ENCODE measurements around the gene COX6A2. TPM values are rescaled to one million over a fixed set of nuclear protein-coding genes. Genes with fewer than 3 reads are reported as not detected.

Gene COX6A2
- total and polyA plus RNA-seq, 7 experiments from 2014 or later, result not detected

DNA sequence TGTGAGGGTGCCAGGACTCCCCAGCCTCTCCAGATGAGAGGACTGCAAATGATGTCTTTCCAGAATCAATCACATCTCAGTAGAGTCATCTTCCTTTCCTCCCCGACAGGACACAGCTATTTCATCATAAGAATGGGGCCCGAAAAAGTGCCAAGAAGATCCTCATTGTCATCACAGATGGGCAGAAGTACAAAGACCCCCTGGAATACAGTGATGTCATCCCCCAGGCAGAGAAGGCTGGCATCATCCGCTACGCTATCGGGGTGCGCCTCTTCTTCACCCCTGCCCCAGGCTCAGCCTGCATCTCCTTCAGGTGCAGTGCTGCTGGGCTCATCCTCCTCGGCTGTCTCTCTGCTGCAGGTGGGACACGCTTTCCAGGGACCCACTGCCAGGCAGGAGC lies 20.8 kb downstream of the COX6A2 start:
- no peaks in the 10 kb centered on the region for H3K9me3 ChIP-seq (ENCODE audit: control insufficient read depth in 2 of 3, low read length in 3 of 3)
- CTCF ChIA-PET, result no interaction called here
- no peak for DNase-seq
- intact Hi-C loops (cut with micrococcal nuclease), result no loop called here
- Mint-ChIP-seq H3K36me3 (no peaks in the 10 kb centered on the region), H3K4me1 (peaks cover 0 to 8% (median 0%) of the 10 kb centered on the region in 7 donors), H3K27me3 (peaks cover 0 to 12% (median 0%) of the 10 kb centered on the region in 5 donors), H3K27ac (no peak overlapping the region), H3K4me3 (no peak overlapping the region), H3K9me3 (no peaks in the 10 kb centered on the region)
- H3K4me1 ChIP-seq (ENCODE audit: control insufficient read depth in 2 of 2, insufficient read depth in 2 of 2, low read length in 2 of 2), result peaks cover 0 to 2% of the 10 kb centered on the region in 2 donors
- H3K27ac ChIP-seq (ENCODE audit: low read depth, low read length), result no peak overlapping the region
- H3K36me3 ChIP-seq (ENCODE audit: control insufficient read depth in 2 of 3, insufficient read depth in 3 of 3, low read length in 3 of 3), result no peaks in the 10 kb centered on the region
- H3K4me3 ChIP-seq (ENCODE audit: low read length), result no peak overlapping the region
- ATAC-seq, result no peak
- POLR2A ChIA-PET, result no interaction called here
- H3K27me3 ChIP-seq (ENCODE audit: control insufficient read depth in 2 of 2, insufficient read depth in 2 of 2, low read length in 2 of 2), result no peaks in the 10 kb centered on the region

DNA sequence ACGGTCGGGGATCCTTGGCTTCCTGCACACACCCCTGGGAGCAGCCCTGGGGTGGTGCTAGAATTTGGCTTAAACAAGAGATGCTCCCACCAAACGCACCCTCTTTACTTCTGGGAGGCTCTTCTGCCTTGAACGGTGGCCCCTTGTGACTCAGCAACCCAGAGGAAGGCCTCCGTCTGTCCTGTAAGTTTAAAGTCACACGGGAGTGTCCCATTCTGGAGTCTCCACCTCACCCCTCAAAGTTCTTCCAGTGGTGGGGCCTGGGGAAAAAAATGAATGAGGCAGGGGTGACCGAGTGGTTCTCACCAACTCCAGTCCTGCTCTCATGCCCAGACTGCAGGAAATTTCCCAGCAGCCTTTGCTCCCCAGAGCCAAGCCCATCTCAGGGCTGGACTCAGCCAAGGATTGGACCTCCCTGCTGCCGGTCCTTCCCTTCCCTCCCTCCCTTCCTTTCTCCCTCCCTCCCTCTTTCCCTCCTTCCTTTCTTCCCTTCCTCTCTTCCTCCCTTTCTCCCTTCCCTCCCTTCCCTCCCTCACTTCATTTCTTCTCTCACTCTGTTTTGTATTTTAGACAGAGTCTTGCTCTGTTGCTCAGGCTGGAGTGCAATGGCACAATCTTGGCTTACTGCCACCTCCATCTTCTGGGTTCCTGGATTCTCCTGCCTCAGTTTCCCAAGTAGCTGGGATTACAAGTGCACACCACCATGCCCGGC lies 23.7 kb downstream of the COX6A2 start:
- no peak for ATAC-seq
- Mint-ChIP-seq H3K27ac (no peak overlapping the region), H3K27me3 (peaks cover 0 to 6% (median 0%) of the 10 kb centered on the region in 5 donors), H3K9me3 (peaks cover 0 to 7% (median 5%) of the 10 kb centered on the region in 11 donors), H3K4me1 (peaks cover 0 to 12% (median 6%) of the 10 kb centered on the region in 7 donors), H3K4me3 (no peak overlapping the region), H3K36me3 (peaks cover 4 to 6% (median 5%) of the 10 kb centered on the region in 5 donors)
- no peak for DNase-seq
- intact Hi-C loops (cut with micrococcal nuclease), result no loop called here
- Histone ChIP-seq H3K4me1 (ENCODE audit: control insufficient read depth in 2 of 2, insufficient read depth in 2 of 2, low read length in 2 of 2) (peaks cover 0 to 13% of the 10 kb centered on the region in 2 donors), H3K27me3 (ENCODE audit: control insufficient read depth in 2 of 2, insufficient read depth in 2 of 2, low read length in 2 of 2) (no peaks in the 10 kb centered on the region), H3K4me3 (ENCODE audit: low read length) (no peak overlapping the region), H3K36me3 (ENCODE audit: control insufficient read depth in 2 of 3, insufficient read depth in 3 of 3, low read length in 3 of 3) (no peaks in the 10 kb centered on the region), H3K27ac (ENCODE audit: low read depth, low read length) (no peak overlapping the region), H3K9me3 (ENCODE audit: control insufficient read depth in 2 of 3, low read length in 3 of 3) (no peaks in the 10 kb centered on the region)
- POLR2A ChIA-PET, result no interaction called here
- CTCF ChIA-PET, result interaction anchor here (0.6 kb wide), 1 partner anchor 13 kb away, joined by 4 read pairs; no protein-coding TSS in a partner anchor

DNA sequence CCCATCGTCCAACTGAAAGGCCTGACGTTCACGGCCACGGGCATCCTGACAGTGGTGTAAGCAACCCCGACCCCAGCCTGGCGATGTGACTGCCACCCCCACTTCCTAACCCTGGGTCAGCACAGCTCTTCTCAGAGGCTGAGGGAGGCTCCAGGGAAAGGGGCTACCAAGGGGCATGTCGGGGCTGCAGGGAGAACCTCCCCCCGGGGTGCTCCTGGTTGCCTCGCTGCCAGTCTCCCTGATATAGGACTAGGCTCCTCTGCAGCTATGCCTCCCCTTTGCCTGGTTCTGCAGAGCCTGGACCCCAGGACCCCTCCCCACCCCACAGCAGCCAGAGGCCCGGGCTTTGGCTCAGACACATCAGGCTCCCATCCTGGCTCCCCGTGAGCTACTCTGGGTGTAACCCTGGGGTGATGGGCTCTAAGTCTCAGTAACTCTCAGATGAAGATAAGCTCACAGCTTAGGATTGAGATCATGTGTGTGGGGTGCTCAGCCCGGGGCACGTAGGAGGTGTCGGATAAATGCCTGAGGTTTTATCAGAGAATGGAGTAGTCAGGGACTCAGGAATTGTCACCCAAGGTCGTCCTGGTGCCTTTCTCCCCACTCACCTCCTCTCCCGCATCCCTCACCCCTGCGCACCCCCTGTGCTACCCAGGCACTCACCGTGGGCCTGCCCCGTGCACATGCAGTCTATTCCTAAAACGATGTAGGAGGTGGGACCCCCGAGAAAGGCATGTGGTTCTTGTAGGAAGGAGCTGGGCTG lies 24.4 kb downstream of the COX6A2 start:
- Mint-ChIP-seq H3K27ac (no peak overlapping the region), H3K4me1 (peaks cover 0 to 18% (median 6%) of the 10 kb centered on the region in 7 donors), H3K4me3 (no peak overlapping the region), H3K27me3 (peaks cover 0 to 5% (median 0%) of the 10 kb centered on the region in 5 donors), H3K9me3 (peaks cover 0 to 11% (median 8%) of the 10 kb centered on the region in 11 donors), H3K36me3 (peaks cover 4 to 13% (median 5%) of the 10 kb centered on the region in 5 donors)
- ChIA-PET POLR2A (no interaction called here), CTCF (no interaction called here)
- Histone ChIP-seq H3K27ac (ENCODE audit: low read depth, low read length) (no peak overlapping the region), H3K27me3 (ENCODE audit: control insufficient read depth in 2 of 2, insufficient read depth in 2 of 2, low read length in 2 of 2) (no peaks in the 10 kb centered on the region), H3K4me3 (ENCODE audit: low read length) (no peak overlapping the region), H3K9me3 (ENCODE audit: control insufficient read depth in 2 of 3, low read length in 3 of 3) (no peaks in the 10 kb centered on the region), H3K36me3 (ENCODE audit: control insufficient read depth in 2 of 3, insufficient read depth in 3 of 3, low read length in 3 of 3) (no peaks in the 10 kb centered on the region), H3K4me1 (ENCODE audit: control insufficient read depth in 2 of 2, insufficient read depth in 2 of 2, low read length in 2 of 2) (peaks cover 0 to 20% of the 10 kb centered on the region in 2 donors)
- intact Hi-C loops (cut with micrococcal nuclease), result no loop called here
- no peak for ATAC-seq
- DNase-seq, result no peak

DNA sequence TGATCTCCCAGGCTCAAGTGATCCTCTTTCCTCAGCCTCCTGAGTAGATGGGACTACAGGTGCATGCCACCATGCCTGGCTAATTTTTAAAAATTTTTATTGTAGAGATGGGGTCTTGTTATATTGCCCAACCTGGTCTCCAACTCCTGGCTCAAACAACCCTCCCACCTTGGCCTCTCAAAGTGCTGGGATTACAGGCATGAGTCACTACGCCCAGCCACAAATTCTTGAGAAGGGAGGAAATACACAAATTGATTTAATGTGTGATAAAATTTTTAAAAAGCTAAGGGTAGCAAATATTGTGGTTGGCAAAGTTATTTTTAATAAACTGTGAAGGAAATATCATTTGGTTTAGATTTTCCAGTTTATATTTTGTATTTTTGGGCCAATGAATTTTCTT lies 25.5 kb downstream of the COX6A2 start:
- Mint-ChIP-seq H3K4me1 (peaks cover 0 to 21% (median 6%) of the 10 kb centered on the region in 7 donors), H3K36me3 (peaks cover 4 to 15% (median 5%) of the 10 kb centered on the region in 5 donors), H3K4me3 (no peak overlapping the region), H3K27ac (no peak overlapping the region), H3K27me3 (peaks cover 0 to 3% (median 0%) of the 10 kb centered on the region in 5 donors), H3K9me3 (peaks cover 0 to 13% (median 8%) of the 10 kb centered on the region in 11 donors)
- intact Hi-C loops (cut with micrococcal nuclease), result no loop called here
- Histone ChIP-seq H3K27ac (ENCODE audit: low read depth, low read length) (no peak overlapping the region), H3K27me3 (ENCODE audit: control insufficient read depth in 2 of 2, insufficient read depth in 2 of 2, low read length in 2 of 2) (no peaks in the 10 kb centered on the region), H3K9me3 (ENCODE audit: control insufficient read depth in 2 of 3, low read length in 3 of 3) (no peaks in the 10 kb centered on the region), H3K36me3 (ENCODE audit: control insufficient read depth in 2 of 3, insufficient read depth in 3 of 3, low read length in 3 of 3) (no peaks in the 10 kb centered on the region), H3K4me1 (ENCODE audit: control insufficient read depth in 2 of 2, insufficient read depth in 2 of 2, low read length in 2 of 2) (peaks cover 0 to 23% of the 10 kb centered on the region in 2 donors), H3K4me3 (ENCODE audit: low read length) (no peak overlapping the region)
- ChIA-PET CTCF (no interaction called here), POLR2A (no interaction called here)
- DNase-seq (no peak), ATAC-seq (no peak)

DNA sequence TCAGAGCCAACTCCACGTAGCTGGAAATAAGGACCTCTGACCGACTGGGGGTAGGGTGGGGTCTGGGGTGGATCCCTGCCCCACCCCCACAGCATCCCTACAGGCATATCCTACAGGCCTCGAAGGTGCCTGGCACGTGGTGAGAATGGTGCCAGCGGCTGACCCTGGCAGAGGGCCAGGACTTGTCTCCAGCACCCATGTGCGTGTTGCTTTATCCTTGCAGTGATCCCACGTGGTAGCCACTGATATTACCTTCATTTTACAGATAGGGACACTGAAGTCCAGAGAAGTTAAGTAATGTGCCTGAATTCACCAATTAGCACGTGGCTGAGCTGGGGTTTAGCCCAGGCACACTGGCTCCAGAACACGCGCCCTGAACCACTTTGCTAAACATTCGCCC lies 26.7 kb downstream of the COX6A2 start:
- Mint-ChIP-seq H3K4me1 (peaks cover 0 to 21% (median 6%) of the 10 kb centered on the region in 7 donors), H3K27ac (no peak overlapping the region), H3K27me3 (no peaks in the 10 kb centered on the region), H3K4me3 (no peak overlapping the region), H3K36me3 (peaks cover 4 to 15% (median 5%) of the 10 kb centered on the region in 5 donors), H3K9me3 (peaks cover 0 to 13% (median 8%) of the 10 kb centered on the region in 11 donors)
- H3K36me3 ChIP-seq (ENCODE audit: control insufficient read depth in 2 of 3, insufficient read depth in 3 of 3, low read length in 3 of 3), result no peaks in the 10 kb centered on the region
- H3K27ac ChIP-seq (ENCODE audit: low read depth, low read length), result no peak overlapping the region
- H3K27me3 ChIP-seq (ENCODE audit: control insufficient read depth in 2 of 2, insufficient read depth in 2 of 2, low read length in 2 of 2), result no peaks in the 10 kb centered on the region
- no peak for DNase-seq
- ATAC-seq, result no peak
- intact Hi-C loops (cut with micrococcal nuclease), result no loop called here
- H3K9me3 ChIP-seq (ENCODE audit: control insufficient read depth in 2 of 3, low read length in 3 of 3), result no peaks in the 10 kb centered on the region
- POLR2A ChIA-PET, result no interaction called here
- no peak overlapping the region for H3K4me3 ChIP-seq (ENCODE audit: low read length)
- CTCF ChIA-PET, result no interaction called here
- peaks cover 0 to 23% of the 10 kb centered on the region in 2 donors for H3K4me1 ChIP-seq (ENCODE audit: control insufficient read depth in 2 of 2, insufficient read depth in 2 of 2, low read length in 2 of 2)

DNA sequence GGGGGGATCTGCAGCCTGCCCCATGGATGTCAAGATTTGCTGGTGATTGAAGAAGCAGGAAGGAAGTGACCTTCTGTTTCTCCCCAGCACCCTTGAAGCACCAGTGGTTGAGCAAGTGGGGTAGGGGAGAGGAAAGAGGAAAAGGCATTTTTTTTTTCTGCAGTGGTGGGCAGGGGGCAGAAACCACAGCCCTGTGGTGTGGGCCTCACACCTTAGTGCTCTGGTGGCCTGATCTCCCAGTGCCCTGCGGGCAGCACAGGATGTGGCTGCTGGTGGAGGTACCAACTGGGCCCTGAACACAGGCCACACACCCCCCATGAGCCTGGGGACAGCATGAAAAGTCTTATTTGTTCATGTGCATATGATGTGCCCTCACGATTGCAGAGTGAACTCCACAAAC lies 28.0 kb downstream of the COX6A2 start:
- Histone ChIP-seq H3K9me3 (ENCODE audit: control insufficient read depth in 2 of 3, low read length in 3 of 3) (no peaks in the 10 kb centered on the region), H3K27me3 (ENCODE audit: control insufficient read depth in 2 of 2, insufficient read depth in 2 of 2, low read length in 2 of 2) (no peaks in the 10 kb centered on the region), H3K4me3 (ENCODE audit: low read length) (no peak overlapping the region), H3K27ac (ENCODE audit: low read depth, low read length) (no peak overlapping the region), H3K4me1 (ENCODE audit: control insufficient read depth in 2 of 2, insufficient read depth in 2 of 2, low read length in 2 of 2) (peaks cover 0 to 23% of the 10 kb centered on the region in 2 donors), H3K36me3 (ENCODE audit: control insufficient read depth in 2 of 3, insufficient read depth in 3 of 3, low read length in 3 of 3) (no peaks in the 10 kb centered on the region)
- no peaks in the 10 kb centered on the region for H3K27me3 Mint-ChIP-seq
- intact Hi-C loops (cut with micrococcal nuclease), result no loop called here
- H3K9me3 Mint-ChIP-seq, result peaks cover 0 to 13% (median 8%) of the 10 kb centered on the region in 11 donors
- H3K4me1 Mint-ChIP-seq, result peaks cover 0 to 21% (median 6%) of the 10 kb centered on the region in 7 donors
- ATAC-seq (peak; percentile 72), DNase-seq (no peak)
- peak overlapping the region in 1 of 9 donors; percentile 70 for H3K27ac Mint-ChIP-seq
- CTCF ChIA-PET, result no interaction called here
- POLR2A ChIA-PET, result no interaction called here
- peak overlapping the region in 2 of 10 donors; percentile 22 to 37 for H3K4me3 Mint-ChIP-seq
- peaks cover 4 to 15% (median 5%) of the 10 kb centered on the region in 5 donors for H3K36me3 Mint-ChIP-seq

All from naive thymus-derived CD4-positive, alpha-beta T cell (primary cell).